CD4-positive, alpha-beta memory T cell (primary cell): Measurements from ENCODE around the gene OR4A5. TPM values are rescaled to one million over a fixed set of nuclear protein-coding genes. Genes with fewer than 3 reads are reported as not detected.
"Not testable (repeated sequence)": the region's sequence is repeated elsewhere in the genome, so short reads cannot be mapped to it uniquely, and the experiment has no call there.

Experiments
- CTCF ChIA-PET: fragments of 350-600 bp; sonication (Branson Sonifier 250); formaldehyde crosslinking; loops from one replicate; lab custom pipeline; 2021; ENCODE audit warnings: inconsistent platforms; ENCODE audit not compliant: partially characterized antibody; lab: Charles Lee
- POLR2A ChIA-PET: fragments of 350-600 bp; sonication (Branson Sonifier 250); formaldehyde crosslinking; loops from one replicate; lab custom pipeline; 2021; ENCODE audit not compliant: partially characterized antibody; lab: Charles Lee
- DNase-seq, 5 donors: peaks; one replicate each; pipeline versions ENCODE4 v3.0.0 to v3.0.0-alpha.2; 2020 to 2022; ENCODE audit warnings: mixed read lengths in 1 of 5
- H3K27ac ChIP-seq: one replicate; pipeline ENCODE4 v1.7.0; 2013; ENCODE audit warnings: low read depth, low read length
- H3K27me3 ChIP-seq: 2 replicates; pipeline ENCODE4 v1.7.0; 2013; ENCODE audit warnings: mild to moderate bottlenecking, low read length, moderate library complexity; ENCODE audit not compliant: insufficient read depth
- H3K36me3 ChIP-seq: 2 replicates; pipeline ENCODE4 v1.7.0; 2013; ENCODE audit warnings: mild to moderate bottlenecking, low read length, moderate library complexity; ENCODE audit not compliant: insufficient read depth
- H3K4me1 ChIP-seq: 2 replicates; pipeline ENCODE4 v1.7.0; 2013; ENCODE audit warnings: mild to moderate bottlenecking, low read length, moderate library complexity; ENCODE audit not compliant: insufficient read depth
- H3K4me3 ChIP-seq, 2 donors: one replicate each; pipeline ENCODE4 v1.7.0; 2013; ENCODE audit warnings: low read length in 2 of 2, mild to moderate bottlenecking in 1 of 2
- H3K9me3 ChIP-seq, 2 donors: one replicate each; pipeline ENCODE4 v1.7.0; 2013; ENCODE audit warnings: low read length in 2 of 2, control low read depth in 1 of 2; ENCODE audit not compliant: control insufficient read depth in 1 of 2
- H3K27ac Mint-ChIP-seq, 7 donors: one replicate each; pipeline ENCODE4 v1.8.0; 2020 to 2021; ENCODE audit warnings: mixed read lengths in 7 of 7, mild to moderate bottlenecking in 6 of 7, inconsistent platforms in 3 of 7, moderate library complexity in 3 of 7
- H3K27me3 Mint-ChIP-seq, 2 donors: one replicate each; pipeline ENCODE4 v1.8.0; 2020 to 2021; ENCODE audit warnings: mixed read lengths in 2 of 2
- H3K36me3 Mint-ChIP-seq, 2 donors: one replicate each; pipeline ENCODE4 v1.8.0; 2020 to 2021; ENCODE audit warnings: mixed read lengths in 2 of 2, inconsistent platforms in 1 of 2, mild to moderate bottlenecking in 1 of 2
- H3K4me1 Mint-ChIP-seq, 4 donors: one replicate each; pipeline ENCODE4 v1.8.0; 2020 to 2021; ENCODE audit warnings: mixed read lengths in 4 of 4, mild to moderate bottlenecking in 1 of 4
- H3K4me3 Mint-ChIP-seq, 8 donors: one replicate each; pipeline ENCODE4 v1.8.0; 2020 to 2021; ENCODE audit warnings: mixed read lengths in 8 of 8, mild to moderate bottlenecking in 7 of 8, moderate library complexity in 6 of 8, inconsistent platforms in 3 of 8
- H3K9me3 Mint-ChIP-seq, 8 donors: one replicate each; pipeline ENCODE4 v1.8.0; 2020 to 2021; ENCODE audit warnings: mixed read lengths in 8 of 8, mild to moderate bottlenecking in 5 of 8, inconsistent platforms in 3 of 8, moderate library complexity in 1 of 8
- intact Hi-C: fragments of 100-400 bp; cut with micrococcal nuclease; formaldehyde crosslinking; loops from one replicate; pipeline ENCODE4 v1.15.1; 2023
- polyA plus RNA-seq, 2 donors: library from polyadenylated mRNA; unstranded; fragments of 300-500 nt; fragmentation: Illumina TruSeq; gene quantifications; one replicate each; pipeline ENCODE4 v1.2.3, GENCODE V29; 2021
- total RNA-seq, 2 experiments: library from RNA; stranded (reverse); gene quantifications; one replicate each; pipeline ENCODE4 v1.2.3, GENCODE V29; 2021

OR4A5 gene, protein sequence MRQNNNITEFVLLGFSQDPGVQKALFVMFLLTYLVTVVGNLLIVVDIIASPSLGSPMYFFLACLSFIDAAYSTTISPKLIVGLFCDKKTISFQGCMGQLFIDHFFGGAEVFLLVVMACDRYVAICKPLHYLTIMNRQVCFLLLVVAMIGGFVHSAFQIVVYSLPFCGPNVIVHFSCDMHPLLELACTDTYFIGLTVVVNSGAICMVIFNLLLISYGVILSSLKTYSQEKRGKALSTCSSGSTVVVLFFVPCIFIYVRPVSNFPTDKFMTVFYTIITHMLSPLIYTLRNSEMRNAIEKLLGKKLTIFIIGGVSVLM
- total RNA-seq (not detected), polyA plus RNA-seq (not detected)

DNA sequence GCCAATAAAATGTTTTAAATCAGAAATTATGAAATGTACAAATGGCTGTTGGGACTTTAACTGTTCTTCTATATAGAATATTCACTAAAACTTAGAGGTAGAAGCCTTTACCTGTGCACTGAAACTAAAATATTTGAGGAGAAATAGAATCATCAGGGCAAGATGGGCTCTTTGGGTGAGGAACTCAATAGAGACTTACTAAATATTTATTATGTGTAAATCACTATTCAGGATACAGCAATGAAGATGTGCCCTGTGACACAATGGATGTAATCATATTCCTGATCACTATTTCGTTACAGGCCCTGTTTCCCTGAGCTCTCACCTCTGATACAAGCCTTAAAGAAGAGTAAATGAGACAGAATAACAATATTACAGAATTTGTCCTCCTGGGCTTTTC is at the start of gene OR4A5:
Gene OR4A5 (plus strand): TSS at position 301 of the 400 bp plus-strand sequence. CDS start 53 bp downstream, at position 354.
- H3K4me3 Mint-ChIP-seq, H3K36me3 Mint-ChIP-seq, POLR2A ChIA-PET, H3K27me3 Mint-ChIP-seq, H3K4me1 Mint-ChIP-seq, H3K27ac ChIP-seq, CTCF ChIA-PET, H3K36me3 ChIP-seq, DNase-seq, H3K9me3 ChIP-seq, intact Hi-C loops, H3K4me1 ChIP-seq, H3K27me3 ChIP-seq, H3K4me3 ChIP-seq: not testable (repeated sequence)
- Mint-ChIP-seq H3K27ac (peak within 1 kb of the TSS in 1 of 7 donors; percentile 23), H3K9me3 (peaks cover under 1 to 46% (median 24%) of the 10 kb centered on the region in 8 donors)

DNA sequence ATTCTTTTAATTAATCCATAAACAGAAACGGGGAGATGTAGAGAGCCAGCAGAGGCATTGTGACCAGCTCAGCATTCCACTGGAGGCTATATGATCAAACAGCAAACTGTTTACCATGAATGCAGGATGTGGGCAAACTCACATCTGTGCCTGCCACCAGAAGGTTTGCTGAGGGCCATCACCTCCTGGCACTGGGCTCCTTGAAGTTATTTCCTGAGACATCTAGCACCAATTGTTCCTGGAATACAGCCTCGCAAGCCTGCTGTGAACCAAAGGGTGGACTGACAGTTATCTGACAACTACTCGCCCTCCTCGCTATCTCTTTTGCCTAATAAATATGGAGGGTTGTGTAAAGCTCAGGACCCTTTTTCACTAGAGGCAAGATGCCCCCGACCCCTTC is 13.5 kb downstream of the OR4A5 start:
- H3K36me3 ChIP-seq, POLR2A ChIA-PET, H3K27me3 Mint-ChIP-seq, H3K4me3 ChIP-seq, H3K27me3 ChIP-seq, H3K4me3 Mint-ChIP-seq, H3K36me3 Mint-ChIP-seq, H3K9me3 ChIP-seq, intact Hi-C loops, H3K4me1 ChIP-seq, CTCF ChIA-PET, H3K27ac Mint-ChIP-seq, H3K27ac ChIP-seq, DNase-seq, H3K4me1 Mint-ChIP-seq: not testable (repeated sequence)
- H3K9me3 Mint-ChIP-seq, result peaks cover 0 to 25% (median 16%) of the 10 kb centered on the region in 8 donors

Other genes starting within 250 kb of the OR4A5 start
- gene OR4C46, start 102.8 kb upstream of the OR4A5 start, total RNA-seq, result not detected
- gene OR4C46, start 102.8 kb upstream of the OR4A5 start, polyA plus RNA-seq, result not detected